Prostate gland (tissue), 2 donors: ENCODE data around the gene SYCE3. TPM values are rescaled to one million over a fixed set of nuclear protein-coding genes. Genes with fewer than 3 reads are reported as not detected.
A peak's percentile ranks its signal among the peaks of the same experiment; 100 is the strongest.

ENCODE experiments used
- DNase-seq: peaks from one replicate; pipeline ENCODE4 v3.0.0-alpha.2; 2019; ENCODE audit warnings: low spot score
- H3K27ac ChIP-seq, 2 donors: fragments of 200-600 bp; sonication (generic); 2 replicates each; pipeline ENCODE4 v1.5.1; 2017 to 2019
- H3K27me3 ChIP-seq: fragments of 200-600 bp; sonication (generic); replicated peaks from 2 replicates; pipeline ENCODE4 v1.5.1; 2019; ENCODE audit not compliant: insufficient read depth
- H3K36me3 ChIP-seq, 2 donors: fragments of 200-600 bp; sonication (generic); 1 replicate in 1 of 2; 2 replicates in 1 of 2; pipeline versions ENCODE4 v1.5.1 to v1.8.1; 2017 to 2019
- H3K4me1 ChIP-seq: fragments of 200-600 bp; sonication (generic); replicated peaks from 2 replicates; pipeline ENCODE4 v1.5.1; 2019
- H3K4me3 ChIP-seq, 2 donors: fragments of 200-600 bp; sonication (generic); 2 replicates each; pipeline ENCODE4 v1.5.1; 2017 to 2019
- H3K9me3 ChIP-seq: fragments of 200-600 bp; sonication (generic); 2 replicates; pipeline ENCODE4 v1.5.1; 2017
- CTCF ChIP-seq, 4 experiments: fragments of 200-600 bp in 2 of 4; fragments of 450-650 bp in 2 of 4; sonication (generic) in 2 of 4; IDR thresholded peaks; 1 replicate in 3 of 4; 2 replicates in 1 of 4; pipeline ENCODE4 v1.5.1; 2016 to 2019; ENCODE audit warnings: antibody characterized with exemption in 4 of 4, mild to moderate bottlenecking in 2 of 4, moderate library complexity in 2 of 4
- POLR2A ChIP-seq: fragments of 450-650 bp; IDR thresholded peaks from one replicate; pipeline ENCODE4 v1.6.1; 2016; ENCODE audit warnings: antibody characterized with exemption, mild to moderate bottlenecking
- POLR2AphosphoS5 ChIP-seq: sonication (generic); formaldehyde crosslinking; IDR thresholded peaks from one replicate; pipeline ENCODE4 v1.6.1; 2017; ENCODE audit warnings: antibody characterized with exemption
- whole genome bisulfite sequencing: methylation state at CpG from one replicate; pipeline ENCODE4 v1.1.5; 2018; 5-methylcytosine and 5-hydroxymethylcytosine counted together
- intact Hi-C: fragments of 100-400 bp; cut with DNase I; formaldehyde crosslinking; loops from one replicate; pipeline ENCODE4 v1.14.2; 2022
- total RNA-seq, 2 donors: library from RNA; depleted of rRNA; stranded (reverse); fragments of >200 nt; gene quantifications; one replicate each; pipeline ENCODE4 v1.1.0, GENCODE V29; 2016

Gene SYCE3
- total RNA-seq, 2 donors from 2014 or later = 10.2 TPM; not detected in 1

GRCh38 chr22:50569041-50569459 is 6.3 kb upstream of the SYCE3 start:
- WGBS = 84% methylated on average over 8 of the region's 8 CpGs
- intact Hi-C loops = no loop called here
- no peaks in the 10 kb centered on the region for H3K4me1 ChIP-seq
- no peak for DNase-seq
- H3K36me3 ChIP-seq = no peaks in the 10 kb centered on the region
- no peak overlapping the region for H3K4me3 ChIP-seq
- no peak overlapping the region for H3K27ac ChIP-seq
- no peaks in the 10 kb centered on the region for H3K27me3 ChIP-seq
- H3K9me3 ChIP-seq = no peaks in the 10 kb centered on the region
- TF ChIP-seq POLR2A (no peak), POLR2AphosphoS5 (no peak), CTCF (IDR thresholded peaks at IDR 0.05) (no peak)

GRCh38 chr22:50568626-50569025 is 5.9 kb upstream of the SYCE3 start:
- intact Hi-C loops = no loop called here
- Histone ChIP-seq H3K27ac (no peak overlapping the region), H3K36me3 (no peaks in the 10 kb centered on the region), H3K9me3 (no peaks in the 10 kb centered on the region), H3K4me1 (no peaks in the 10 kb centered on the region), H3K27me3 (no peaks in the 10 kb centered on the region), H3K4me3 (no peak overlapping the region)
- WGBS = 71% methylated on average over 7 of the region's 7 CpGs
- no peak for TF ChIP-seq POLR2A
- TF ChIP-seq CTCF (IDR thresholded peaks at IDR 0.05) = no peak
- TF ChIP-seq POLR2AphosphoS5 = no peak
- DNase-seq = no peak

- 94% methylated on average over 7 of the region's 7 CpGs for WGBS
- no peaks in the 10 kb centered on the region for H3K9me3 ChIP-seq
- H3K36me3 ChIP-seq = no peaks in the 10 kb centered on the region
- DNase-seq = no peak
- TF ChIP-seq CTCF (IDR thresholded peaks at IDR 0.05) = no peak
- no peak for TF ChIP-seq POLR2A
- TF ChIP-seq POLR2AphosphoS5 = no peak
- intact Hi-C loops = no loop called here
- no peak overlapping the region for H3K27ac ChIP-seq
- no peaks in the 10 kb centered on the region for H3K4me1 ChIP-seq
- no peaks in the 10 kb centered on the region for H3K27me3 ChIP-seq
- no peak overlapping the region for H3K4me3 ChIP-seq
Observed at GRCh38 chr22:50567721-50568252, 5.1 kb upstream of the SYCE3 start.

GRCh38 chr22:50564289-50564688 is 1.6 kb upstream of the SYCE3 start:
- no peaks in the 10 kb centered on the region for H3K4me1 ChIP-seq
- H3K36me3 ChIP-seq = no peaks in the 10 kb centered on the region
- WGBS = 86% methylated on average over 11 of the region's 11 CpGs
- TF ChIP-seq POLR2AphosphoS5 (no peak), CTCF (IDR thresholded peaks at IDR 0.05) (no peak), POLR2A (no peak)
- no peaks in the 10 kb centered on the region for H3K27me3 ChIP-seq
- no peaks in the 10 kb centered on the region for H3K9me3 ChIP-seq
- intact Hi-C loops = no loop called here
- no peak for DNase-seq
- no peak overlapping the region for H3K4me3 ChIP-seq
- peak overlapping the region in 1 of 2 donors; percentile 85 for H3K27ac ChIP-seq

- Histone ChIP-seq H3K27me3 (no peaks in the 10 kb centered on the region), H3K4me1 (no peaks in the 10 kb centered on the region), H3K4me3 (peak overlapping the region; percentile 44 to 45), H3K9me3 (no peaks in the 10 kb centered on the region), H3K27ac (peak overlapping the region; percentile 79 to 85), H3K36me3 (no peaks in the 10 kb centered on the region)
- intact Hi-C loops = no loop called here
- TF ChIP-seq CTCF (IDR thresholded peaks at IDR 0.05) (no peak), POLR2A (no peak), POLR2AphosphoS5 (no peak)
- DNase-seq = no peak
- WGBS = 14% methylated on average over 17 of the region's 17 CpGs
Observed at GRCh38 chr22:50563413-50564160, 868 bp upstream of the SYCE3 start.
